H9 (cell line): ENCODE measurements around the gene FAM120A. TPM values are rescaled to one million over a fixed set of nuclear protein-coding genes. Genes with fewer than 3 reads are reported as not detected.

ENCODE experiments used
- DNase-seq: peaks from one replicate; pipeline ENCODE4 v3.0.0-alpha.2; 2017
- H2AFZ ChIP-seq: one replicate; pipeline ENCODE4 v1.6.1; 2013; ENCODE audit warnings: mild to moderate bottlenecking, low read length, control low read depth, moderate library complexity
- H2AK5ac ChIP-seq: 2 replicates; pipeline ENCODE4 v1.6.1; 2013; ENCODE audit warnings: low read length, control low read depth, mixed read lengths; ENCODE audit not compliant: insufficient read length
- H2BK120ac ChIP-seq: one replicate; pipeline ENCODE4 v1.6.1; 2013; ENCODE audit warnings: low read depth, mild to moderate bottlenecking, low read length, control low read depth, inconsistent platforms; ENCODE audit not compliant: poor library complexity, severe bottlenecking
- H2BK12ac ChIP-seq: 2 replicates; pipeline ENCODE4 v1.6.1; 2013; ENCODE audit warnings: low read length, control low read depth, mixed read lengths, low read depth; ENCODE audit not compliant: insufficient read length
- H2BK15ac ChIP-seq: 2 replicates; pipeline ENCODE4 v1.6.1; 2013; ENCODE audit warnings: low read depth, low read length, control low read depth
- H2BK20ac ChIP-seq: one replicate; pipeline ENCODE4 v1.6.1; 2013; ENCODE audit warnings: low read depth, mild to moderate bottlenecking, low read length, control low read depth, inconsistent platforms; ENCODE audit not compliant: poor library complexity, severe bottlenecking
- H2BK5ac ChIP-seq: 2 replicates; pipeline ENCODE4 v1.6.1; 2013; ENCODE audit warnings: low read length, control low read depth, mixed read lengths; ENCODE audit not compliant: insufficient read length
- H3K14ac ChIP-seq: 2 replicates; pipeline ENCODE4 v1.6.1; 2013; ENCODE audit warnings: low read length, control low read depth; ENCODE audit not compliant: insufficient read depth
- H3K18ac ChIP-seq: 2 replicates; pipeline ENCODE4 v1.6.1; 2013; ENCODE audit warnings: low read depth, mild to moderate bottlenecking, mixed read lengths, low read length, control low read depth; ENCODE audit not compliant: insufficient read length
- H3K23ac ChIP-seq: 2 replicates; pipeline ENCODE4 v1.6.1; 2013; ENCODE audit warnings: low read length, control low read depth, mixed read lengths, low read depth; ENCODE audit not compliant: insufficient read length
- H3K23me2 ChIP-seq: 2 replicates; pipeline ENCODE4 v1.6.1; 2013; ENCODE audit warnings: low read depth, mild to moderate bottlenecking, mixed read lengths, low read length, control low read depth; ENCODE audit not compliant: insufficient read length, poor library complexity, severe bottlenecking
- H3K27ac ChIP-seq: 2 replicates; pipeline ENCODE4 v1.5.1; 2013; ENCODE audit warnings: low read length, control low read depth, mixed read lengths, low read depth; ENCODE audit not compliant: insufficient read length
- H3K27me3 ChIP-seq: 2 replicates; pipeline ENCODE4 v1.6.1; 2013; ENCODE audit warnings: low read length, control low read depth, inconsistent platforms; ENCODE audit not compliant: insufficient read depth
- H3K4ac ChIP-seq: 2 replicates; pipeline ENCODE4 v1.6.1; 2013; ENCODE audit warnings: low read depth, mild to moderate bottlenecking, control low read depth, inconsistent platforms, low read length, moderate library complexity
- H3K4me1 ChIP-seq: 2 replicates; pipeline ENCODE4 v1.6.1; 2013; ENCODE audit warnings: low read length, control low read depth, inconsistent platforms; ENCODE audit not compliant: insufficient read depth
- H3K4me2 ChIP-seq: 2 replicates; pipeline ENCODE4 v1.6.1; 2013; ENCODE audit warnings: low read length, control low read depth, mixed read lengths; ENCODE audit not compliant: insufficient read length, insufficient read depth
- H3K56ac ChIP-seq: 2 replicates; pipeline ENCODE4 v1.6.1; 2013; ENCODE audit warnings: low read depth, mild to moderate bottlenecking, mixed read lengths, low read length, control low read depth; ENCODE audit not compliant: insufficient read length
- H3K79me1 ChIP-seq: 2 replicates; pipeline ENCODE4 v1.6.1; 2013; ENCODE audit warnings: low read depth, mild to moderate bottlenecking, moderate library complexity, low read length, control low read depth, inconsistent platforms; ENCODE audit not compliant: insufficient read depth, poor library complexity, severe bottlenecking
- H3K79me2 ChIP-seq: 2 replicates; pipeline ENCODE4 v1.6.1; 2013; ENCODE audit warnings: low read length, control low read depth, inconsistent platforms; ENCODE audit not compliant: insufficient read depth
- H3K9ac ChIP-seq: 2 replicates; pipeline ENCODE4 v1.6.1; 2013; ENCODE audit warnings: low read length, control low read depth, mixed read lengths; ENCODE audit not compliant: insufficient read length; ENCODE audit errors: extremely low read depth
- H3K9me3 ChIP-seq: one replicate; pipeline ENCODE4 v1.6.1; 2013; ENCODE audit warnings: low read depth, low read length, inconsistent platforms; ENCODE audit not compliant: control insufficient read depth
- H3T11ph ChIP-seq: one replicate; pipeline ENCODE4 v1.6.1; 2013; ENCODE audit warnings: mild to moderate bottlenecking, low read length, control low read depth, inconsistent platforms
- H4K20me1 ChIP-seq: one replicate; pipeline ENCODE4 v1.6.1; 2013; ENCODE audit not compliant: control insufficient read depth, insufficient read length, insufficient read depth
- H4K5ac ChIP-seq: 2 replicates; pipeline ENCODE4 v1.6.1; 2013; ENCODE audit warnings: low read depth, mild to moderate bottlenecking, mixed read lengths, low read length, control low read depth; ENCODE audit not compliant: insufficient read length
- H4K8ac ChIP-seq: replicated peaks from 2 replicates; pipeline ENCODE4 v1.6.1; 2013; ENCODE audit warnings: low read length, control low read depth, mixed read lengths, low read depth; ENCODE audit not compliant: insufficient read length
- H4K91ac ChIP-seq: 2 replicates; pipeline ENCODE4 v1.6.1; 2013; ENCODE audit warnings: low read depth, mild to moderate bottlenecking, moderate library complexity, mixed read lengths, low read length, control low read depth; ENCODE audit not compliant: insufficient read length
- H3K27ac Mint-ChIP-seq, 3 experiments: 2 replicates in 2 of 3; 3 replicates in 1 of 3; pipeline ENCODE4 v1.8.0; 2020 to 2021; ENCODE audit warnings: mixed read lengths in 3 of 3, mild to moderate bottlenecking in 1 of 3, moderate library complexity in 1 of 3
- H3K27me3 Mint-ChIP-seq: 2 replicates; pipeline ENCODE4 v1.8.0; 2021; ENCODE audit warnings: low read depth, mild to moderate bottlenecking, moderate library complexity, mixed read lengths
- H3K36me3 Mint-ChIP-seq, 3 experiments: 2 replicates in 2 of 3; 3 replicates in 1 of 3; pipeline ENCODE4 v1.8.0; 2020 to 2021; ENCODE audit warnings: low read depth in 3 of 3, mixed read lengths in 3 of 3; ENCODE audit not compliant: insufficient read depth in 1 of 3
- H3K4me1 Mint-ChIP-seq, 2 experiments: 2 replicates each; pipeline ENCODE4 v1.8.0; 2020; ENCODE audit warnings: mixed read lengths in 2 of 2
- H3K4me3 Mint-ChIP-seq, 2 experiments: 2 replicates in 1 of 2; 3 replicates in 1 of 2; pipeline ENCODE4 v1.8.0; 2020 to 2021; ENCODE audit warnings: mild to moderate bottlenecking in 2 of 2, mixed read lengths in 2 of 2, moderate library complexity in 1 of 2
- H3K9me3 Mint-ChIP-seq, 2 experiments: 2 replicates in 1 of 2; 3 replicates in 1 of 2; pipeline ENCODE4 v1.8.0; 2020; ENCODE audit warnings: mild to moderate bottlenecking in 2 of 2, mixed read lengths in 2 of 2, moderate library complexity in 1 of 2
- CTCF ChIP-seq: fragments of 200-600 bp; sonication (generic); conservative IDR thresholded peaks from 3 replicates; pipeline ENCODE4 v1.8.0; 2021; ENCODE audit warnings: antibody characterized with exemption, mild to moderate bottlenecking
- WGBS: extraction: QIAGEN DNeasy Blood & Tissue Kit; methylation state at CpG from one replicate; pipeline ENCODE4 v1.1.7; 2013; ENCODE audit warnings: missing lambda C conversion rate, low lambda C conversion rate, mixed read lengths; ENCODE audit not compliant: insufficient read length; ENCODE audit errors: extremely low coverage; 5-methylcytosine and 5-hydroxymethylcytosine counted together
- total RNA-seq: library from RNA; stranded (reverse); gene quantifications from 2 replicates; pipeline ENCODE4 v1.2.1, GENCODE V29; 2021

The FAM120A gene
- total RNA-seq, 1 experiment from 2014 or later, result 57.7 TPM

- H4K91ac ChIP-seq, result no peak overlapping the region
- peaks cover 5% of the 10 kb centered on the region for H3K27me3 Mint-ChIP-seq
- H2BK20ac ChIP-seq, result no peak overlapping the region
- H4K20me1 ChIP-seq, result no peaks in the 10 kb centered on the region
- H3K14ac ChIP-seq, result no peak overlapping the region
- no peak for DNase-seq
- no peak overlapping the region for H2BK120ac ChIP-seq
- H3K23me2 ChIP-seq, result peaks cover 15% of the 10 kb centered on the region
- H3T11ph ChIP-seq, result no peak overlapping the region
- H3K9me3 Mint-ChIP-seq, result peaks cover 5 to 8% of the 10 kb centered on the region in 2 experiments; a peak in 4 of 5 replicates
- H3K27ac ChIP-seq, result no peak overlapping the region
- peaks cover 5 to 11% (median 7%) of the 10 kb centered on the region in 3 experiments; a peak in 6 of 7 replicates for H3K36me3 Mint-ChIP-seq
- no peak overlapping the region for H2BK12ac ChIP-seq
- H3K79me2 ChIP-seq, result no peaks in the 10 kb centered on the region
- no peak overlapping the region for H2BK5ac ChIP-seq
- no peak overlapping the region for H4K8ac ChIP-seq
- no CpG with 5 or more reads among the region's 8 CpGs for WGBS
- no peak overlapping the region for H4K5ac ChIP-seq
- H2AK5ac ChIP-seq, result no peak overlapping the region
- H3K4me2 ChIP-seq, result no peak overlapping the region
- no peak overlapping the region for H3K56ac ChIP-seq
- peaks cover 27 to 30% of the 10 kb centered on the region in 2 experiments for H3K4me1 Mint-ChIP-seq
- peaks cover 7% of the 10 kb centered on the region; the same call in 1 of the 2 replicates for H3K4me1 ChIP-seq
- H3K27me3 ChIP-seq, result peaks cover 2% of the 10 kb centered on the region; the same call in 1 of the 2 replicates
- H3K9me3 ChIP-seq, result no peaks in the 10 kb centered on the region
- no peak overlapping the region for H3K4ac ChIP-seq
- no peak overlapping the region; a peak in 1 of 7 replicates for H3K27ac Mint-ChIP-seq
- H2AFZ ChIP-seq, result no peak overlapping the region
- H2BK15ac ChIP-seq, result no peak overlapping the region
- H3K9ac ChIP-seq, result no peak overlapping the region
- TF ChIP-seq CTCF, result no peak
- no peak overlapping the region for H3K4me3 Mint-ChIP-seq
- no peak overlapping the region for H3K18ac ChIP-seq
- H3K23ac ChIP-seq, result no peak overlapping the region
- H3K79me1 ChIP-seq, result no peaks in the 10 kb centered on the region
These were observed 121.4 kb downstream of the FAM120A start for GRCh38 chr9:93572636-93573515.
